Pancreas (tissue), 10 donors: ENCODE measurements around the gene RRP1B. TPM values are rescaled to one million over a fixed set of nuclear protein-coding genes. Genes with fewer than 3 reads are reported as not detected.

ENCODE experiments used
- ATAC-seq, 4 donors: fragments of 200-7000 bp; cut with Tn5 transposase; one replicate each; pipeline versions ENCODE4 v1.8.0 to v1.9.1; 2020; ENCODE audit warnings: mild to moderate bottlenecking in 4 of 4, moderate library complexity in 4 of 4
- DNase-seq, 6 donors: peaks; one replicate each; pipeline ENCODE4 v3.0.0-alpha.2; 2020
- FAIRE-seq: peaks from 2 replicates; lab custom pipeline; 2012; peaks lifted over from hg19 to GRCh38; lab: Jason Lieb, UNC
- H3K27ac ChIP-seq, 4 donors: fragments of 200-600 bp; sonication (generic); 1 replicate in 3 of 4; 2 replicates in 1 of 4; pipeline versions ENCODE4 v1.5.0 to v1.8.0; 2020
- H3K27me3 ChIP-seq, 4 donors: fragments of 200-600 bp; one replicate each; pipeline ENCODE4 v1.8.0; 2021
- H3K36me3 ChIP-seq, 3 donors: fragments of 200-600 bp; sonication (generic) in 1 of 3; one replicate each; pipeline versions ENCODE4 v1.5.0 to v1.8.0; 2020 to 2021
- H3K4me1 ChIP-seq, 3 donors: fragments of 200-600 bp; one replicate each; pipeline ENCODE4 v1.8.0; 2021
- H3K4me3 ChIP-seq, 4 donors: fragments of 200-600 bp; sonication (generic) in 2 of 4; one replicate each; pipeline versions ENCODE4 v1.5.0 to v1.8.0; 2020 to 2021
- H3K9me3 ChIP-seq, 4 donors: fragments of 200-600 bp; one replicate each; pipeline ENCODE4 v1.8.0; 2021
- WGBS, 2 donors: extraction: QIAGEN DNeasy Blood & Tissue Kit; methylation state at CpG; one replicate each; pipeline ENCODE4 v1.1.7; 2013; 5-methylcytosine and 5-hydroxymethylcytosine counted together
- intact Hi-C, 3 donors: fragments of 100-400 bp; cut with DNase I; formaldehyde crosslinking; loops; one replicate each; pipeline versions ENCODE4 v1.11.1 to v1.14.2; 2022
- polyA plus RNA-seq, 2 donors: library from polyadenylated mRNA; stranded (reverse); fragments of 200-250 nt; gene quantifications; one replicate each; pipeline ENCODE4 v1.2.3, GENCODE V29; 2013
- total RNA-seq, 6 donors: library from RNA; stranded (reverse); fragmentation: NEBNext Ultra II Directional in 4 of 6; extraction: Animal tissue kit (Norgen Biotek cat#: 25700) in 4 of 6; gene quantifications; one replicate each; pipeline versions ENCODE4 v1.2.1 to v1.2.4, GENCODE V29; 2021 to 2023
- TF ChIP-seq, protein P1 (sequence below), 4 donors: fragments of 200-600 bp; sonication (generic) in 3 of 4; IDR thresholded peaks; one replicate each; pipeline versions ENCODE4 v1.5.0 to v1.8.0; 2021; ENCODE audit warnings: antibody characterized with exemption in 4 of 4
- donor health status: healthy with polysubstance abuse.
- donor health status: DM: no; HTN: no; CAD: no; lungs with moderate emphysema.
- donor health status: DM: no; HTN: no; CAD: no.
- donor health status: control.
- donor health status: control.
- donor health status: Bipolar disorder and iron deficiency.
- donor health status: DM: yes; HTN: yes; CAD: no.
- donor health status: DM: no; HTN: no; CAD: no.
- donor health status: DM: no; HTN: no; CAD: no.
- donor health status: DM: yes; HTN: yes; CAD: no.

RRP1B gene
- total and polyA plus RNA-seq, 8 donors, result 4.4 to 13.3 (median 9.0) TPM

DNA sequence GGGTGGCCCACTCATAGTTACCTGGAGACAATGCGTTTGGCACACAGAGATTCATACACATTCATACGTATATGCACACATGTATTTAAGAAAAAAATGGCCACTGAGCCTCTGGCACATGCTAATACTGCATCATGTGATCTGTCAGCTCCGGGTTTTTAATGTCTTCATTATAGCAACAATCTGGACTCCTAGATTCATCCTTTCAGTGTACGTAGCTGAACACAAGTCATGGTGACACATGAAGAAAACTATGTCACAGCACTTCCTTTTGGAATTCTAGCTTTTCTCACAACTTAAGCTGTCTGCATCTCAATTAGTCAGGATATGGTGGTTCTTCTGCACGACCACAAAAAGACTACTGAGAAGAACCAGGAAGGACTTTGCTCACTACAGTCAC is 24.7 kb upstream of the RRP1B start:
- 65 to 75% methylated on average over 5 of the region's 5 CpGs for WGBS, 2 donors
- no peaks in the 10 kb centered on the region for H3K9me3 ChIP-seq
- TF ChIP-seq, protein P1, sequence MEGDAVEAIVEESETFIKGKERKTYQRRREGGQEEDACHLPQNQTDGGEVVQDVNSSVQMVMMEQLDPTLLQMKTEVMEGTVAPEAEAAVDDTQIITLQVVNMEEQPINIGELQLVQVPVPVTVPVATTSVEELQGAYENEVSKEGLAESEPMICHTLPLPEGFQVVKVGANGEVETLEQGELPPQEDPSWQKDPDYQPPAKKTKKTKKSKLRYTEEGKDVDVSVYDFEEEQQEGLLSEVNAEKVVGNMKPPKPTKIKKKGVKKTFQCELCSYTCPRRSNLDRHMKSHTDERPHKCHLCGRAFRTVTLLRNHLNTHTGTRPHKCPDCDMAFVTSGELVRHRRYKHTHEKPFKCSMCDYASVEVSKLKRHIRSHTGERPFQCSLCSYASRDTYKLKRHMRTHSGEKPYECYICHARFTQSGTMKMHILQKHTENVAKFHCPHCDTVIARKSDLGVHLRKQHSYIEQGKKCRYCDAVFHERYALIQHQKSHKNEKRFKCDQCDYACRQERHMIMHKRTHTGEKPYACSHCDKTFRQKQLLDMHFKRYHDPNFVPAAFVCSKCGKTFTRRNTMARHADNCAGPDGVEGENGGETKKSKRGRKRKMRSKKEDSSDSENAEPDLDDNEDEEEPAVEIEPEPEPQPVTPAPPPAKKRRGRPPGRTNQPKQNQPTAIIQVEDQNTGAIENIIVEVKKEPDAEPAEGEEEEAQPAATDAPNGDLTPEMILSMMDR (IDR thresholded peaks at IDR 0.05), result no peak
- no peaks in the 10 kb centered on the region for H3K36me3 ChIP-seq
- no peak for DNase-seq
- no peak for FAIRE-seq
- intact Hi-C loops, result no loop called here
- H3K4me3 ChIP-seq, result no peak overlapping the region
- H3K4me1 ChIP-seq, result no peaks in the 10 kb centered on the region
- no peak for ATAC-seq
- no peak overlapping the region for H3K27ac ChIP-seq
- no peaks in the 10 kb centered on the region for H3K27me3 ChIP-seq

DNA sequence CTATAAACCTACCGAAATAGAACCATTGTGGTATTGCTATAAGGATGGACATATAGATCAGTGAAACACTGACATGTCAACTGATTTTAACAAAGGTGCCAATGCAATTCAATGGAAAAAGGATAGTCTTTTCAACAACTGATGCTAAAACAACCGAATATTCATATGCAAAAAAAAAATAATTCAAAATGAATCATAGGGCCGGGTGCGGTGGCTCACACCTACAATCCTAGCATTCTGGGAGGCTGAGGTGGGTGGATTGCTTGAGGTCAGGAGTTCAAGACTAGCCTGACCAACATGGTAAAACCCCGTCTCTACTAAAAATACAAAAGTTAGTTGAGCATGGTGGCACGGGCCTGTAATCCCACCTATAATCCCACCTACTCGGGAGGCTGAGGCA is 23.9 kb upstream of the RRP1B start:
- Histone ChIP-seq H3K27ac (no peak overlapping the region), H3K36me3 (no peaks in the 10 kb centered on the region), H3K4me1 (peaks cover 0 to 5% (median 4%) of the 10 kb centered on the region in 3 donors), H3K27me3 (no peaks in the 10 kb centered on the region), H3K4me3 (no peak overlapping the region), H3K9me3 (no peaks in the 10 kb centered on the region)
- no peak for FAIRE-seq
- TF ChIP-seq, protein P1 (IDR thresholded peaks at IDR 0.05), result no peak
- no peak for ATAC-seq
- intact Hi-C loops, result no loop called here
- WGBS, 2 donors, result 80 to 93% methylated on average over 7 of the region's 7 CpGs
- DNase-seq, result no peak

DNA sequence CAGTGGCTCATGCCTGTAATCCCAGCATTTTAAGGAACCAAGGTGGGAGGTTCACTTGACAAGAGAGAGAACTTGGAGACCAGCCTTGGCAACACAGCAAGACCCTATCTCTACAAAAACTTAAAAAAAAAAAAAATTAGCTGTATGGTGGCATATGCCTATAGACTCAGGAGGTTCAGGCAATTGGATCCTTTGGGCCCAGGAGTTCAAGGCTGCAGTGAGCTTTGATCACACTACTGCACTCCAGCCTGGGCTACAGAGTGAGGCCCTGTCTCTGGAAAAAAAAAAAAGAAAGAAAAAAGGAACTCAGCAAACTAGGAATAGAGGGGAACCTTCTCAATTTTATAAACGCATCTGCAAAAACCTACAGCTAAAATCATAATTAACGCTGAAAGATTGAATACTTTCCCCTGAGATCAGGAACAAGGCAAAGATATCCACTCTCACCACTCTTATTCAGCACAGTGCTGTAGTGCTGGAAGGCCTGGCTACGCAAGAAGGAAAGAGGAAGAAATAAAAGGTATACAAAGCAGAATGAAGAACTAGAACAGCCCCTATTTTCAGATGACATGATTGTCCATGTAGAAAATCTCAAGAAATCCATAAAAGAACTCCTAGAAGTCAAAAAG is 21.7 kb upstream of the RRP1B start:
- TF ChIP-seq, protein P1 (IDR thresholded peaks at IDR 0.05), result no peak
- Histone ChIP-seq H3K4me1 (peaks cover 0 to 7% (median 4%) of the 10 kb centered on the region in 3 donors), H3K4me3 (no peak overlapping the region), H3K36me3 (no peaks in the 10 kb centered on the region), H3K9me3 (no peaks in the 10 kb centered on the region), H3K27me3 (no peaks in the 10 kb centered on the region), H3K27ac (no peak overlapping the region)
- DNase-seq (no peak), FAIRE-seq (no peak), ATAC-seq (no peak)
- 81 to 93% methylated on average over 3 of the region's 3 CpGs for WGBS, 2 donors
- intact Hi-C loops, result no loop called here

DNA sequence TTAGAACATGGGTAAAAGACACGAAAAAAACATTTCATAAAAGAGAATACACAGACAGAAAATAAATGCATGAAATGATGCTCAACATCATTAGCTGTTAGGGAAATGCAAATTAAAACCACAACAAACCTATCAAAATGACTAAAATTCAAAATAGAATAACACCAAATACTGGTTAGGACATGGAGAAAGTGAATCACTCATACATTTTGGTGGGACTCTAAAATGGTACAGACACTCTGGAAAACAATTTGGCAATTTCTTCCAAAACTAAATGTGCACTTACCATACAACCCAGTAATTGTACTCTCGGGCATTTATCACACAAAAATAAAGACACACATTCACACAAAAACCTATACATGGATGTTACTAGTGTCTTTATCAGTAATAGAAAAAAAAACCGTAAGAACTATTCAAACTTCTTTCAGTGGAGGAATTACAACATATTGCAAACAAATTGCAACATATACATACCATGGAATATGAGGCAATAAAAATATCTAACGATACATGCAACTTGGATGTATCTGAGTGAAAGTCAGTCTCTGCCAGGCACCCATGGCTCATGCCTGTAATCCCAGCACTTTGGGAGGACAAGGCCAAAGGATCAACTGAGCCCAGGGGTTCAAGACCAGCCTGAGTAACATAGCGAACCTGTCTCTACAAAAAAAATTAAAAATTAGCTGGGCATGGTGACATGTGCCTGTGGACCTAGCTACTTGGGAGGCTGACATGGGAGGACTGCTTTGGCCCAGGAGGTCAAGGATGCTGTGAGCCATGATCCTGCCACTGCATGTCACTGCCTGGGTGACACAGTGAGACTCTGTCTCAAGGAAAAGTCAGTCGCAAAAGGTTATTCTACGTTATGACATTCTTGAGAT is 19.6 kb upstream of the RRP1B start:
- no peak for FAIRE-seq
- 47% methylated on average over 7 of the region's 7 CpGs for WGBS, 2 donors

More for the DNA sequence above, 19.6 kb upstream of the RRP1B start:
- Histone ChIP-seq H3K27ac (no peak overlapping the region), H3K4me3 (no peak overlapping the region), H3K9me3 (no peaks in the 10 kb centered on the region), H3K36me3 (no peaks in the 10 kb centered on the region), H3K4me1 (peaks cover 0 to 7% (median 4%) of the 10 kb centered on the region in 3 donors), H3K27me3 (no peaks in the 10 kb centered on the region)
- intact Hi-C loops, result no loop called here
- DNase-seq, result no peak
- ATAC-seq, result peak; percentile 8 to 38 (median 26)
- TF ChIP-seq, protein P1 (IDR thresholded peaks at IDR 0.05), result no peak
